T follicular helper cell (primary cell): ENCODE results near the gene CAGE1.
"Not testable (repeated sequence)": the region's sequence is repeated elsewhere in the genome, so short reads cannot be mapped to it uniquely, and the experiment has no call there.

Source experiments
- DNase-seq: peaks from one replicate; pipeline ENCODE4 v3.0.0-alpha.2; 2020; ENCODE audit warnings: low read depth

The CAGE1 gene

GRCh38 chr6:7338031-7338430 is 51.5 kb downstream of the CAGE1 start:
- DNase-seq: no peak

GRCh38 chr6:7335519-7335918 is 54.0 kb downstream of the CAGE1 start:
- DNase-seq: no peak

- no peak for DNase-seq
Observed at GRCh38 chr6:7334685-7335084, 54.9 kb downstream of the CAGE1 start.

GRCh38 chr6:7332090-7332745 is 57.3 kb downstream of the CAGE1 start:
- no peak for DNase-seq

GRCh38 chr6:7331452-7331851 is 58.1 kb downstream of the CAGE1 start:
- DNase-seq: no peak

GRCh38 chr6:7328243-7328642 is 61.3 kb downstream of the CAGE1 start:
- DNase-seq: no peak

GRCh38 chr6:7325750-7326149 is 63.8 kb downstream of the CAGE1 start:
- no peak for DNase-seq

- DNase-seq: no peak
Observed at GRCh38 chr6:7324520-7324919, 65.0 kb downstream of the CAGE1 start.

- DNase-seq: no peak
Observed at GRCh38 chr6:7323074-7323473, 66.5 kb downstream of the CAGE1 start.

- DNase-seq: not testable (repeated sequence)
Observed at GRCh38 chr6:7321866-7322265, 67.7 kb downstream of the CAGE1 start.

- not testable (repeated sequence) for DNase-seq
Observed at GRCh38 chr6:7319406-7319805, 70.1 kb downstream of the CAGE1 start.

- DNase-seq: no peak
Observed at GRCh38 chr6:7317538-7317937, 72.0 kb downstream of the CAGE1 start.

GRCh38 chr6:7316658-7317533 is 72.6 kb downstream of the CAGE1 start:
- DNase-seq: no peak

GRCh38 chr6:7315948-7316365 is 73.6 kb downstream of the CAGE1 start:
- DNase-seq: no peak

- not testable (repeated sequence) for DNase-seq
Observed at GRCh38 chr6:7315087-7315947, 74.2 kb downstream of the CAGE1 start.

GRCh38 chr6:7314414-7314813 is 75.1 kb downstream of the CAGE1 start:
- DNase-seq: no peak

GRCh38 chr6:7313505-7314165 is 75.9 kb downstream of the CAGE1 start:
- DNase-seq: no peak

- peak; percentile 78 for DNase-seq
Observed at GRCh38 chr6:7312616-7313504, 76.7 kb downstream of the CAGE1 start, which contains the start of gene SSR1. Gene SSR1 (minus strand): TSS chr6:7313199. CDS start chr6:7313120, 79 bp downstream.

GRCh38 chr6:7311917-7312615 is 77.5 kb downstream of the CAGE1 start:
- DNase-seq: no peak

GRCh38 chr6:7311176-7311575 is 78.4 kb downstream of the CAGE1 start:
- no peak for DNase-seq
